Right lobe of liver (tissue), 6 donors: ENCODE results near the gene SLC44A5. TPM values are rescaled to one million over a fixed set of nuclear protein-coding genes. Genes with fewer than 3 reads are reported as not detected.

ENCODE experiments used
- ATAC-seq, 4 donors: fragments of 200-7000 bp; cut with Tn5 transposase; one replicate each; pipeline ENCODE4 v1.9.1; 2020; ENCODE audit warnings: mild to moderate bottlenecking in 4 of 4, moderate library complexity in 4 of 4
- DNase-seq, 3 donors: peaks; one replicate each; pipeline ENCODE4 v3.0.0-alpha.2; 2020
- H3K27ac ChIP-seq, 3 donors: fragments of 200-600 bp; one replicate each; pipeline ENCODE4 v1.8.0; 2022
- H3K27me3 ChIP-seq, 2 donors: fragments of 200-600 bp; one replicate each; pipeline ENCODE4 v1.8.0; 2022
- H3K36me3 ChIP-seq, 4 donors: fragments of 200-600 bp; sonication (generic) in 1 of 4; one replicate each; pipeline versions ENCODE4 v1.5.1 to v1.8.0; 2017 to 2022; ENCODE audit warnings: control low read depth in 1 of 4
- H3K4me1 ChIP-seq, 4 donors: fragments of 200-600 bp; sonication (generic) in 1 of 4; one replicate each; pipeline versions ENCODE4 v1.5.1 to v1.8.0; 2017 to 2022; ENCODE audit warnings: control low read depth in 1 of 4
- H3K4me3 ChIP-seq, 3 donors: fragments of 200-600 bp; one replicate each; pipeline ENCODE4 v1.8.0; 2022
- H3K9me3 ChIP-seq, 4 donors: fragments of 200-600 bp; sonication (generic) in 1 of 4; one replicate each; pipeline versions ENCODE4 v1.5.1 to v1.8.0; 2017 to 2022; ENCODE audit warnings: control low read depth in 1 of 4
- POLR2A ChIP-seq: fragments of 450-650 bp; IDR thresholded peaks from one replicate; pipeline ENCODE4 v1.6.1; 2017; ENCODE audit warnings: antibody characterized with exemption, mild to moderate bottlenecking
- WGBS: methylation state at CpG from one replicate; pipeline ENCODE4 v1.1.6; 2018; ENCODE audit warnings: low coverage, low lambda C conversion rate; ENCODE audit not compliant: insufficient coverage; ENCODE audit errors: missing lambda C conversion rate; 5-methylcytosine and 5-hydroxymethylcytosine counted together
- intact Hi-C, 2 donors: fragments of 100-400 bp; cut with DNase I; formaldehyde crosslinking; loops; one replicate each; pipeline versions ENCODE4 v1.11.2 to v1.14.1; 2022
- total RNA-seq, 6 experiments: library from RNA; depleted of rRNA in 2 of 6; stranded (reverse); fragments of >200 nt in 2 of 6; fragmentation: NEBNext Ultra II Directional in 3 of 6; extraction: Animal tissue kit (Norgen Biotek cat#: 25700) in 3 of 6; gene quantifications; one replicate each; pipeline versions ENCODE4 v1.1.0 to v1.2.4, GENCODE V29; 2016 to 2023
- TF ChIP-seq, protein P1 (sequence below), 4 donors: fragments of 200-600 bp in 3 of 4; fragments of 450-650 bp in 1 of 4; IDR thresholded peaks; one replicate each; pipeline versions ENCODE4 v1.5.1 to v1.8.0; 2016 to 2022; ENCODE audit warnings: antibody characterized with exemption in 4 of 4, mild to moderate bottlenecking in 2 of 4
- donor health status: DM: no; HTN: yes; CAD: no.
- donor health status: DM: no; HTN: no; CAD: no.
- donor health status: DM: no; HTN: no; CAD: no.
- donor health status: DM: no; HTN: yes; CAD: no.
- donor health status: DM: no; HTN: yes; CAD: no.

Gene SLC44A5
- total RNA-seq, 6 experiments from 2014 or later: 0.14 to 1.4 (median 0.59) TPM; not detected in 1

GRCh38 chr1:75316230-75316629 lies 294.7 kb downstream of the SLC44A5 start:
- WGBS: 38% methylated on average over 1 of the region's 1 CpG
- intact Hi-C loops: no loop called here

DNA sequence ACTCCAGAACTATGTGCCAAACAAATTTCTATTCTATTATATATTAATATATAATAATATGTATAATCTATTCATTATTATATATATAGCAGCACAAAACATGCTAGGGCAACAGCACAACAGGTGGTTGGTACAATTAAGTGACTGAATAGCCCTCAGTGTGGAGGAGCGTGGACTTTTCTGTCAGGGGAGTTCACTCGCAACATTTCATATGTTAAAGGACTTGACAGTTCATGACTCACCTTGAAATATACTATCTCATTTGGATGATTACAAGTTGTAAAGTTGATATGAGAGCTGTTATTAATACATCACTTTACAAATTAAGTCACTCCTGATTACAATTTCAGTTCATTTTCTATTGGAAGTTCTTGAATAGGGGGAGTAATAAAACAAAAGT lies 298.3 kb downstream of the SLC44A5 start:
- Histone ChIP-seq H3K27me3 (no peaks in the 10 kb centered on the region), H3K9me3 (no peaks in the 10 kb centered on the region), H3K4me1 (no peaks in the 10 kb centered on the region), H3K4me3 (no peak overlapping the region), H3K36me3 (no peaks in the 10 kb centered on the region), H3K27ac (no peak overlapping the region)
- no peak for DNase-seq
- WGBS: 75% methylated on average over 2 of the region's 2 CpGs
- no peak for ATAC-seq
- intact Hi-C loops: no loop called here
- TF ChIP-seq, protein P1, sequence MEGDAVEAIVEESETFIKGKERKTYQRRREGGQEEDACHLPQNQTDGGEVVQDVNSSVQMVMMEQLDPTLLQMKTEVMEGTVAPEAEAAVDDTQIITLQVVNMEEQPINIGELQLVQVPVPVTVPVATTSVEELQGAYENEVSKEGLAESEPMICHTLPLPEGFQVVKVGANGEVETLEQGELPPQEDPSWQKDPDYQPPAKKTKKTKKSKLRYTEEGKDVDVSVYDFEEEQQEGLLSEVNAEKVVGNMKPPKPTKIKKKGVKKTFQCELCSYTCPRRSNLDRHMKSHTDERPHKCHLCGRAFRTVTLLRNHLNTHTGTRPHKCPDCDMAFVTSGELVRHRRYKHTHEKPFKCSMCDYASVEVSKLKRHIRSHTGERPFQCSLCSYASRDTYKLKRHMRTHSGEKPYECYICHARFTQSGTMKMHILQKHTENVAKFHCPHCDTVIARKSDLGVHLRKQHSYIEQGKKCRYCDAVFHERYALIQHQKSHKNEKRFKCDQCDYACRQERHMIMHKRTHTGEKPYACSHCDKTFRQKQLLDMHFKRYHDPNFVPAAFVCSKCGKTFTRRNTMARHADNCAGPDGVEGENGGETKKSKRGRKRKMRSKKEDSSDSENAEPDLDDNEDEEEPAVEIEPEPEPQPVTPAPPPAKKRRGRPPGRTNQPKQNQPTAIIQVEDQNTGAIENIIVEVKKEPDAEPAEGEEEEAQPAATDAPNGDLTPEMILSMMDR (IDR thresholded peaks at IDR 0.05): no peak
- TF ChIP-seq POLR2A: no peak

More at GRCh38 chr1:75316230-75316629, 294.7 kb downstream of the SLC44A5 start:
- no peaks in the 10 kb centered on the region for H3K9me3 ChIP-seq
- TF ChIP-seq, protein P1 (IDR thresholded peaks at IDR 0.05): no peak
- no peak for TF ChIP-seq POLR2A
- no peak for DNase-seq
- ATAC-seq: no peak
- no peaks in the 10 kb centered on the region for H3K27me3 ChIP-seq
- no peak overlapping the region for H3K27ac ChIP-seq
- no peaks in the 10 kb centered on the region for H3K4me1 ChIP-seq
- no peaks in the 10 kb centered on the region for H3K36me3 ChIP-seq
- no peak overlapping the region for H3K4me3 ChIP-seq

- Histone ChIP-seq H3K4me1 (no peaks in the 10 kb centered on the region), H3K4me3 (no peak overlapping the region), H3K27me3 (no peaks in the 10 kb centered on the region), H3K9me3 (no peaks in the 10 kb centered on the region), H3K27ac (no peak overlapping the region), H3K36me3 (no peaks in the 10 kb centered on the region)
- ATAC-seq: no peak
- no peak for DNase-seq
- no peak for TF ChIP-seq POLR2A
- TF ChIP-seq, protein P1 (IDR thresholded peaks at IDR 0.05): no peak
- intact Hi-C loops: no loop called here
Measured at GRCh38 chr1:75310067-75310466, 300.8 kb downstream of the SLC44A5 start.

GRCh38 chr1:75308365-75308764 lies 302.5 kb downstream of the SLC44A5 start:
- WGBS: 46% methylated on average over 2 of the region's 2 CpGs
- DNase-seq: no peak
- no peak overlapping the region for H3K4me3 ChIP-seq

More at GRCh38 chr1:75308365-75308764, 302.5 kb downstream of the SLC44A5 start:
- intact Hi-C loops: no loop called here
- H3K9me3 ChIP-seq: no peaks in the 10 kb centered on the region
- no peaks in the 10 kb centered on the region for H3K27me3 ChIP-seq
- no peak for ATAC-seq
- no peak overlapping the region for H3K27ac ChIP-seq
- no peaks in the 10 kb centered on the region for H3K36me3 ChIP-seq
- TF ChIP-seq, protein P1 (IDR thresholded peaks at IDR 0.05): no peak
- no peaks in the 10 kb centered on the region for H3K4me1 ChIP-seq
